HG02970 (cell line): Measurements from ENCODE around the gene PLCL1.

Experiments used
- ATAC-seq: cut with Tn5 transposase; IDR thresholded peaks from one replicate; pipeline ENCODE4 v1.9.1; 2021; ENCODE audit warnings: mild to moderate bottlenecking, moderate library complexity, moderate number of reproducible peaks; ENCODE audit not compliant: unreplicated experiment, low FRiP score

Gene PLCL1

GRCh38 chr2:198096965-198097364 lies 292.6 kb downstream of the PLCL1 start:
- ATAC-seq, result no peak

GRCh38 chr2:198097630-198098029 lies 293.2 kb downstream of the PLCL1 start:
- ATAC-seq, result no peak

GRCh38 chr2:198098386-198098785 lies 294.0 kb downstream of the PLCL1 start:
- ATAC-seq, result no peak

GRCh38 chr2:198098918-198099317 lies 294.5 kb downstream of the PLCL1 start:
- ATAC-seq, result no peak

- no peak for ATAC-seq
Measured at GRCh38 chr2:198100346-198100745, 296.0 kb downstream of the PLCL1 start.

- ATAC-seq, result no peak
Measured at GRCh38 chr2:198101688-198102087, 297.3 kb downstream of the PLCL1 start.

- no peak for ATAC-seq
Measured at GRCh38 chr2:198102120-198102519, 297.7 kb downstream of the PLCL1 start.

GRCh38 chr2:198102856-198103255 lies 298.5 kb downstream of the PLCL1 start:
- ATAC-seq, result no peak

- ATAC-seq, result no peak
Measured at GRCh38 chr2:198106621-198107385, 302.4 kb downstream of the PLCL1 start.

- ATAC-seq, result no peak
Measured at GRCh38 chr2:198113316-198113715, 308.9 kb downstream of the PLCL1 start.

- no peak for ATAC-seq
Measured at GRCh38 chr2:198114064-198114463, 309.7 kb downstream of the PLCL1 start.

- no peak for ATAC-seq
Measured at GRCh38 chr2:198115201-198115600, 310.8 kb downstream of the PLCL1 start.

- no peak for ATAC-seq
Measured at GRCh38 chr2:198116756-198117155, 312.4 kb downstream of the PLCL1 start.

- no peak for ATAC-seq
Measured at GRCh38 chr2:198117406-198118041, 313.1 kb downstream of the PLCL1 start.

- ATAC-seq, result no peak
Measured at GRCh38 chr2:198127627-198128026, 323.2 kb downstream of the PLCL1 start.

GRCh38 chr2:198129609-198130008 lies 325.2 kb downstream of the PLCL1 start:
- no peak for ATAC-seq

- ATAC-seq, result no peak
Measured at GRCh38 chr2:198134293-198134955, 330.0 kb downstream of the PLCL1 start.

GRCh38 chr2:198135481-198135934 lies 331.1 kb downstream of the PLCL1 start:
- no peak for ATAC-seq

- no peak for ATAC-seq
Measured at GRCh38 chr2:198136142-198136541, 331.7 kb downstream of the PLCL1 start.

- ATAC-seq, result no peak
Measured at GRCh38 chr2:198137733-198138132, 333.3 kb downstream of the PLCL1 start.

- no peak for ATAC-seq
Measured at GRCh38 chr2:198141726-198142125, 337.3 kb downstream of the PLCL1 start.
